ENCODE data around the gene VAV1. TPM values are rescaled to one million over a fixed set of nuclear protein-coding genes. Genes with fewer than 3 reads are reported as not detected.
"Not testable (repeated sequence)": the region's sequence is repeated elsewhere in the genome, so short reads cannot be mapped to it uniquely, and the experiment has no call there.

VAV1 gene
- total RNA-seq, 1 donor from 2014 or later: 90.4 TPM

DNA sequence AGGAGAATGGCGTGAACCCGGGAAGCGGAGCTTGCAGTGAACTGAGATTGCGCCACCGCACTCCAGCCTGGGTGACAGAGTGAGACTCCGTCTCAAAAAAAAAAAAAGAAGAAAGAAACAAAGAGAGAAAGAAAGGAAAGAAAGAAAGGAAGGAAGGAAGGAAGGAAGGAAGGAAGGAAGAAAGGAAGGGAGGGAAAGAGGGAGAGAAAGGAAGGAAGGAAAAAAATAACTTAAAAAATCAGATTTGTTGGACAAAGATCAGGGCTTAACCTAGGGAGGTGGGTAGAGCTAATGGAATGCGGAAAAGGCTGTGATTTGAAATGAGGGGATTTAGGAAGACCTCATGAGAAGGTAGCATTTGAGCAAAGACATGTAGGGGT lies 870 bp upstream of the VAV1 start:
- DNase-seq (ENCODE audit: low spot score); H3K27me3 Mint-ChIP-seq (ENCODE audit: insufficient read depth): not testable (repeated sequence)
- intact Hi-C loops (cut with micrococcal nuclease): loop anchor here (1.0 kb wide), 3 partner anchors 18 to 91 kb away; partner anchors contain the start of gene TRIP10
- H3K36me3 Mint-ChIP-seq (ENCODE audit: low read depth): peaks cover 21% of the 10 kb centered on the region
- peaks cover 12% of the 10 kb centered on the region for H3K9me3 Mint-ChIP-seq
- H3K27ac Mint-ChIP-seq: peak overlapping the region; percentile 93
- peaks cover 64% of the 10 kb centered on the region for H3K4me1 Mint-ChIP-seq (ENCODE audit: low read depth)
- H3K4me3 Mint-ChIP-seq: peak overlapping the region; percentile 92

GRCh38 chr19:6772866-6773322 lies 386 bp downstream of the VAV1 start:
- Mint-ChIP-seq H3K27me3 (ENCODE audit: insufficient read depth) (no peaks in the 10 kb centered on the region), H3K4me3 (peak overlapping the region; percentile 92), H3K36me3 (ENCODE audit: low read depth) (peaks cover 28% of the 10 kb centered on the region), H3K4me1 (ENCODE audit: low read depth) (peaks cover 62% of the 10 kb centered on the region), H3K9me3 (peaks cover 12% of the 10 kb centered on the region), H3K27ac (peak overlapping the region; percentile 93)
- no peak for DNase-seq (ENCODE audit: low spot score)
- intact Hi-C loops (cut with micrococcal nuclease): loop anchor here (1.0 kb wide), 6 partner anchors 20 to 313 kb away; partner anchors contain the start of gene TRIP10

- peak overlapping the region; percentile 92 for H3K4me3 Mint-ChIP-seq
- peaks cover 33% of the 10 kb centered on the region for H3K36me3 Mint-ChIP-seq (ENCODE audit: low read depth)
- peaks cover 62% of the 10 kb centered on the region for H3K4me1 Mint-ChIP-seq (ENCODE audit: low read depth)
- intact Hi-C loops (cut with micrococcal nuclease): loop anchor here (1.0 kb wide), 3 partner anchors 28 to 313 kb away; no protein-coding TSS in a partner anchor
- DNase-seq (ENCODE audit: low spot score): peak; percentile 34
- H3K27me3 Mint-ChIP-seq (ENCODE audit: insufficient read depth): no peaks in the 10 kb centered on the region
- peak overlapping the region; percentile 93 for H3K27ac Mint-ChIP-seq
- H3K9me3 Mint-ChIP-seq: peaks cover 12% of the 10 kb centered on the region
Measured at GRCh38 chr19:6773323-6773931, 919 bp downstream of the VAV1 start.

DNA sequence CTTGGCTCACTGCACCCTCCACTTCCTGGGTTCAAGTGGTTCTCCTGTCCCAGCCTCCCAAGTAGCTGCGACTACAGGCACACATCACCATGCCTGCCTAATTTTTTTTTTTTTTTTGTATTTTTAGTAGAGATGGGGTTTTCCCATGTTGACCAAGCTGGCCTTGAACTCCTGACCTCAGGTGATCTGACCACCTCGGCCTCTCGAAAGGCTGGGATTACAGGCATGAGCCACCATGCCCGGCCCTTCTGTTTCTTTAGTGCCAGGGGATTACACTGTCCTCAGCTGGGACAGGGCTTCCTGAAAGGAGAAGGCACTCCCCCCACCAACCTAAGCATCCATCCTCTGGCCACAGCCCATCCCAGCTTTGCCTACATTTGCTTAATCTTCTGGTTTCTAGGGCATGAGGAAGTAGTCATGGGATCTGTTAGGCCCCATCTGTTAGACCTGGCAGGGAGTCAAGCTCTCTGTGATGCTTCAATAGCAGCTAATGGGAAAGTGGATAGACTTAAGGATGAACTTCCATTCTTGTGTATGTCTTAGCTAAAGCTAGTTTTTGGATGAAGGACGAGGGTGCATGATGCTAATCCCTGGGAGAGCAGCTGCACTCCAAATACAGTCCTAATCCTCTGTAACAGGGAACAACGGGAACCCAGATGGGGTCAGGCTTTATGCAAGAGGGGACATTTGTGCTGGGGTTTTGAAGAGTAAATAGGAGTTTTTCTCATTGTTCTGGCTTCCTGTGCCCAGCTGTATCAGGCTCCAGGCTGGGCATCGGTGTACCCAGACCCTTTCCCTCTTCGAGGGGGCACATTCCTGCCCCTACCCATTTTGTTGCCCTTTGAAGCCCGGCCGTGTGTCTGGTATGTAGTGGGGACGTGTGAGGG lies 2.6 kb downstream of the VAV1 start:
- Mint-ChIP-seq H3K9me3 (peaks cover 12% of the 10 kb centered on the region), H3K27ac (peak overlapping the region; percentile 31), H3K27me3 (ENCODE audit: insufficient read depth) (no peaks in the 10 kb centered on the region), H3K4me1 (ENCODE audit: low read depth) (peaks cover 61% of the 10 kb centered on the region), H3K36me3 (ENCODE audit: low read depth) (peaks cover 34% of the 10 kb centered on the region), H3K4me3 (peak overlapping the region; percentile 92)
- intact Hi-C loops (cut with micrococcal nuclease): no loop called here
- no peak for DNase-seq (ENCODE audit: low spot score)

- intact Hi-C loops (cut with micrococcal nuclease); H3K27me3 Mint-ChIP-seq (ENCODE audit: insufficient read depth); DNase-seq (ENCODE audit: low spot score): not testable (repeated sequence)
- Mint-ChIP-seq H3K36me3 (ENCODE audit: low read depth) (peaks cover 37% of the 10 kb centered on the region), H3K27ac (peak overlapping the region; percentile 66), H3K4me1 (ENCODE audit: low read depth) (peaks cover 59% of the 10 kb centered on the region), H3K9me3 (peaks cover 12% of the 10 kb centered on the region), H3K4me3 (peak overlapping the region; percentile 40)
Measured at GRCh38 chr19:6776045-6776444, 3.5 kb downstream of the VAV1 start.

DNA sequence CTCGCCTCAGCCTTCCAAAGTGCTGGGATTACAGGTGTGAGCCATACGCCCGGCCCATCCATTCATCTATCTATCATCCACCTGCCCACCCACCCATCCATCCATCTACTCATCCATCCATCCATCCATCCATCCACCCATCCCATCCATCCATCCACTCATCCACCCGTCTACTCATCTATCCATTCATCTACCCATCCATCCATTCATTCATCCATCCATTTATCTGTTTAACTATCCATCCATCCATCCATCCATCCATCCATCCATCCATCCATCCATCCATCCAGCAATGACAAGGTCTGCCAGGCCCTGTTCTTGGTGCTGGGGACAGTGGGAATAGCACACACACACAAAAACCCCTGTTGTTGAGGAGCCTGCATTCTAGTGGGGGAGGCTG lies 4.5 kb downstream of the VAV1 start:
- intact Hi-C loops (cut with micrococcal nuclease): no loop called here
- peaks cover 8% of the 10 kb centered on the region for H3K9me3 Mint-ChIP-seq
- no peak for DNase-seq (ENCODE audit: low spot score)
- H3K27ac Mint-ChIP-seq: peak overlapping the region; percentile 54
- H3K36me3 Mint-ChIP-seq (ENCODE audit: low read depth): peaks cover 42% of the 10 kb centered on the region
- H3K27me3 Mint-ChIP-seq (ENCODE audit: insufficient read depth): no peaks in the 10 kb centered on the region
- H3K4me1 Mint-ChIP-seq (ENCODE audit: low read depth): peaks cover 61% of the 10 kb centered on the region
- peak overlapping the region; percentile 0 for H3K4me3 Mint-ChIP-seq

DNA sequence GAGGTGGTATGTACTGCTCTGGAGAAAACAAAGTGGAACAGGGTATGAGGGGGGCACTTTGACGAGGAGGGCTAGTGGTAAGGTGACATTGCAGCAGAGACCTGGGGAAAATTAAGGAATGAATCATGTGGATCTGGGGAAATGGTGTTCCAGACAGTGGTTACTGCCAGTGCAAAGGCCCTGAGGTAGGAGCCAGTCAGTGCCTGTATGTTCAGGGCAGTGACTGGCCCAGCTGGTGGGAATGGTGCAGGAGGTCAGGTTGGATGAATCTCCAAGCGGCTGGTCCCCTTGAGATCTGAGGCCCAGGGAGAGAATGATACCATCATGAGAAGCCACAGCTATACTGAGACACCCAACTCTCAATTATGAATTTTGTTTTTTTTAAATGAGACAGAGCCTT lies 4.9 kb downstream of the VAV1 start:
- no peaks in the 10 kb centered on the region for H3K27me3 Mint-ChIP-seq (ENCODE audit: insufficient read depth)
- H3K36me3 Mint-ChIP-seq (ENCODE audit: low read depth): peaks cover 42% of the 10 kb centered on the region
- H3K27ac Mint-ChIP-seq: peak overlapping the region; percentile 54
- peaks cover 8% of the 10 kb centered on the region for H3K9me3 Mint-ChIP-seq
- peaks cover 56% of the 10 kb centered on the region for H3K4me1 Mint-ChIP-seq (ENCODE audit: low read depth)
- no peak for DNase-seq (ENCODE audit: low spot score)
- H3K4me3 Mint-ChIP-seq: peak overlapping the region; percentile 0
- intact Hi-C loops (cut with micrococcal nuclease): no loop called here

DNA sequence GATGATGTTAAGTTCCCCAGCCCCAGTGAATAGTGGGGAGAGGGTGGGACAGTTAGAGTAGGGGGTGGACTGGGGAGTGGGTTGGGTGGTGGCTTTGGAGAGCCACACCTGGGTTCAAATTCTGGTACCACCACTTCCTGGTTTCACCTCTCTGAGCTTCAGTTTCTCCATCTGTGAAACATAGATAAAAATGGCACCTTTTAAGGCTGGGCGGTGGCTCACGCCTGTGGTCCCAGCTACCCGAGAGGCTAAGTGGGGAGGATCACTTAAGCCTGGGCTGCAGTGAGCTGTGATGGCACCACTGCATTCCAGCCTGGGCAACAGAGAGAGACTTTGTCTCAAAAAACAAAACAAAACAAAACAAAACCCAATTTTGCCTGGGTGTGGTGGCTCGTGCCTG lies 5.9 kb downstream of the VAV1 start:
- Mint-ChIP-seq H3K4me3 (peak overlapping the region; percentile 59), H3K27ac (peak overlapping the region; percentile 70), H3K4me1 (ENCODE audit: low read depth) (peaks cover 53% of the 10 kb centered on the region), H3K36me3 (ENCODE audit: low read depth) (peaks cover 41% of the 10 kb centered on the region), H3K9me3 (peaks cover 8% of the 10 kb centered on the region), H3K27me3 (ENCODE audit: insufficient read depth) (no peaks in the 10 kb centered on the region)
- intact Hi-C loops (cut with micrococcal nuclease): no loop called here
- no peak for DNase-seq (ENCODE audit: low spot score)

DNA sequence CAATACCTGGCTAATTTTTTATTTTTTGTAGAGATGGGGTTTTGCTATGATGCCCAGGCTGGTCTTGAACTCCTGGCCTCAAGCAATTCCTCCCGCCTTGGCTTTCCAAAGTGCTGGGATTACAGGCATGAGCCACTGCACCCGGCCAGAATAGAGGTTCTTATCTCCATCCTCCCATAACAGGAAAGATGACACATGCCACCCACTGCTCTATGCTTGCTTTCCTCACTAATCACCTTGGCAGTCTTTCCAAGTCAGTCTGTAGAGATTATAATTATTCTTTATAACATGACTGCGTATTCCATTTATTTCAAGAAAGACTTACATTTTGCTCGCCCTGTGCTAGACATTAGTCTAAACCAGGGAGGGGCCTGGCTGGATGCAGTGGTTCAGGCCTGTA lies 6.7 kb downstream of the VAV1 start:
- no peak for DNase-seq (ENCODE audit: low spot score)
- peaks cover 8% of the 10 kb centered on the region for H3K9me3 Mint-ChIP-seq
- peaks cover 51% of the 10 kb centered on the region for H3K4me1 Mint-ChIP-seq (ENCODE audit: low read depth)
- no peaks in the 10 kb centered on the region for H3K27me3 Mint-ChIP-seq (ENCODE audit: insufficient read depth)
- intact Hi-C loops (cut with micrococcal nuclease): no loop called here
- H3K36me3 Mint-ChIP-seq (ENCODE audit: low read depth): peaks cover 40% of the 10 kb centered on the region
- no peak overlapping the region for H3K4me3 Mint-ChIP-seq
- peak overlapping the region; percentile 34 for H3K27ac Mint-ChIP-seq

GRCh38 chr19:6787393-6787792 lies 14.9 kb downstream of the VAV1 start:
- Mint-ChIP-seq H3K27ac (no peak overlapping the region), H3K36me3 (ENCODE audit: low read depth) (peaks cover 38% of the 10 kb centered on the region), H3K9me3 (no peaks in the 10 kb centered on the region), H3K27me3 (ENCODE audit: insufficient read depth) (no peaks in the 10 kb centered on the region), H3K4me1 (ENCODE audit: low read depth) (peaks cover 35% of the 10 kb centered on the region), H3K4me3 (no peak overlapping the region)
- DNase-seq (ENCODE audit: low spot score): no peak
- intact Hi-C loops (cut with micrococcal nuclease): no loop called here

DNA sequence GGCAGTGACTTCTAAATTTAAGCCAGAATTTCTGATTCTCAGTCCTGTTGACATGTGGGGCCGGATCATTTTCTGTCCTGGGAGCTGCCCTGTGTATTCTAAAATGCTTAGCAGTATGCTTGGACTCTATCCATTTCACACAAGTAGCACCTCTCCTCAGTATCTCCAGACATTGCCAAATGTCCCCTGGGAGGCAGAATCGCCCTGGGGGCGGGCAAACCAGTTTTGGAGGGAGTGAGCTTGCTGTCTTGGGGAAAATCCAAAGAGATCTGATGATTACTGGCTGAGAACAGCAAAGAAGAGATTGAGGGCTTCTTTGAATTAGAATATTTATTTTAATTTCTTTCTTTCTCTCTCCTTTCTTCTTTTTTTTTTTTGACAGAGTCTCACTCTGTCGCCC lies 16.4 kb downstream of the VAV1 start:
- Mint-ChIP-seq H3K4me1 (ENCODE audit: low read depth) (peaks cover 45% of the 10 kb centered on the region), H3K36me3 (ENCODE audit: low read depth) (peaks cover 48% of the 10 kb centered on the region), H3K27ac (peak overlapping the region; percentile 65), H3K9me3 (no peaks in the 10 kb centered on the region), H3K27me3 (ENCODE audit: insufficient read depth) (no peaks in the 10 kb centered on the region), H3K4me3 (no peak overlapping the region)
- DNase-seq (ENCODE audit: low spot score): no peak
- intact Hi-C loops (cut with micrococcal nuclease): no loop called here

- Mint-ChIP-seq H3K4me1 (ENCODE audit: low read depth) (peaks cover 47% of the 10 kb centered on the region), H3K36me3 (ENCODE audit: low read depth) (peaks cover 52% of the 10 kb centered on the region), H3K4me3 (no peak overlapping the region)
Measured at GRCh38 chr19:6790194-6791128, 18.0 kb downstream of the VAV1 start.

More at GRCh38 chr19:6790194-6791128, 18.0 kb downstream of the VAV1 start:
- DNase-seq (ENCODE audit: low spot score): no peak
- H3K9me3 Mint-ChIP-seq: peaks cover 11% of the 10 kb centered on the region
- peak overlapping the region; percentile 44 for H3K27ac Mint-ChIP-seq
- intact Hi-C loops (cut with micrococcal nuclease): no loop called here
- H3K27me3 Mint-ChIP-seq (ENCODE audit: insufficient read depth): no peaks in the 10 kb centered on the region
